Placental pericyte (primary cell): ENCODE measurements around the gene ABHD16A. TPM values are rescaled to one million over a fixed set of nuclear protein-coding genes. Genes with fewer than 3 reads are reported as not detected.

Source experiments
- total RNA-seq: library from RNA; depleted of rRNA; stranded (reverse); fragments of >200 nt; gene quantifications from 2 replicates; pipeline ENCODE4 v1.2.3, GENCODE V29; 2012

Gene ABHD16A
- total RNA-seq, result 48.6 and 51.0 TPM in 2 replicates

DNA sequence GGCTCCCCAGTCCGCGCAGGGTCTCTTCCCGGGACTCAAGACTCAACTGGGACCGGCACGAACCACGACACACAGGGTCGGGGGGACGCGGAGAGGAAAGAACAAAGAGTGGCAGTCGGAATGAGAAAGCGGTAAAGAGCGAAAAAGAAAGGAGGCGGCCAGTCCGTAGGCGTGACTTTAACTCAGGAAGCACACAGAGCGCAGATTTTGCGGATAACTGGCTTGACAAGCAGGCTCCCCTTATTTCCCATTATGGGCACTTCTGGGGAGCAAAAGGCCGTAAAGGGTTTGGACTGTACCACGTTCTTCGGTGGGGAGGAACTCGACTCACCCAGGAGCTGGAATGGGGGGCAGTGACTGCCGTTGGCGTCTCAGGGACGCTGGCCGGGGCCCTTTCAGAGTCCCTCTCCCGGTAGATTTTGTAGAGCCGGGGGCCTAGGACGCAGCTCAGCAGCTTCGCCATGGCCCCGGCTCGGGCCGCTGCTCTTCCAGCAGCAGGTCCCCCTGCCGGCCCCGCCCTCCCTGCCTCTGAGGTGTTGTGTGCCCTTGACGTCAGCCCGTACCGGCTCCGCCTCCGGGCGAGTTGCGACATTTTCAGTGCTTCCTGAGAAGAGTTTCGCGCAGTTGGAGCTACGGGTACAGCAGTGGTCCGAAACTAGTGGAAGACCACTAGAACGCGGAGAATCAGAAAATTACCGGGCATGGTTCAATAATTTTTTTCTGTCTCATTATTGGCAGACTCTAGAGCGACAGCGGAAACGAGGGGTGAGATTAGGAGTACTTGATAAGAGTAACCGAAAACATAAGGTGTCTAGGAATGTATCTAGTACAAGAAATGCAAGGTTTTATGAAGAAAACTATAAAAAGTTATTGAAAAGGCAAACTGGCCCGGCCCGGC is at the start of gene ABHD16A:
ABHD16A (minus strand) TSS at position 506 of the 898 bp plus-strand sequence; CDS start at position 463, 43 bp downstream.

DNA sequence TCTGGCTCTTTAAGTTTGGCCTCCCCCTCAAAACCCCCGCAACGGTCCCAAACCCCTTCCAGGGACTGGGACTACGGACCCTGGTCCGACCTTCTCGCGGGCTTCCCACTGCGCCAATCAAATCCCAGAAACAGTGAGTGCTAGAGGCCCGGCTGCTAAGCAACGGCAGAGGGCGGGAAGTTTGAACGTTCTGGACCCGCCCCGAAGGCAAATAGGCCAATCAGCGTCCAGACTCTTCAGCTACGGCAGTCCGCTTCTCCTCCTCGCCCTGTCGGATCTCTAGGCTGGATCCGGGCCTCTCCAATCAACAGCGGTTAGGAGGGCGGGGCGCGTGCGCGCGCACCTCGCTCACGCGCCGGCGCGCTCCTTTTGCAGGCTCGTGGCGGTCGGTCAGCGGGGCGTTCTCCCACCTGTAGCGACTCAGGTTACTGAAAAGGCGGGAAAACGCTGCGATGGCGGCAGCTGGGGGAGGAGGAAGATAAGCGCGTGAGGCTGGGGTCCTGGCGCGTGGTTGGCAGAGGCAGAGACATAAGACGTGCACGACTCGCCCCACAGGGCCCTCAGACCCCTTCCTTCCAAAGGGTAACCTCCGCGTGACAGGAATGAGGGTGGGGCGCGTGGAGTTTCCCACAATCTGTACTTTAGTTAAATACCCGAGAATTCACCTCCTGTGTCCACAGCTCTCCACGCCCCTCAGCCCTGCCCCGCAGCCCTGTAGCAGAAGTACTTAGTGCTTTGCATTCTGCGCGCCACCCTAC is 36.7 kb upstream of the ABHD16A start, which contains the start of gene MSH5:
MSH5 (plus strand) TSS at position 367 of the 758 bp plus-strand sequence. CDS start 462 bp downstream, outside the sequence.

DNA sequence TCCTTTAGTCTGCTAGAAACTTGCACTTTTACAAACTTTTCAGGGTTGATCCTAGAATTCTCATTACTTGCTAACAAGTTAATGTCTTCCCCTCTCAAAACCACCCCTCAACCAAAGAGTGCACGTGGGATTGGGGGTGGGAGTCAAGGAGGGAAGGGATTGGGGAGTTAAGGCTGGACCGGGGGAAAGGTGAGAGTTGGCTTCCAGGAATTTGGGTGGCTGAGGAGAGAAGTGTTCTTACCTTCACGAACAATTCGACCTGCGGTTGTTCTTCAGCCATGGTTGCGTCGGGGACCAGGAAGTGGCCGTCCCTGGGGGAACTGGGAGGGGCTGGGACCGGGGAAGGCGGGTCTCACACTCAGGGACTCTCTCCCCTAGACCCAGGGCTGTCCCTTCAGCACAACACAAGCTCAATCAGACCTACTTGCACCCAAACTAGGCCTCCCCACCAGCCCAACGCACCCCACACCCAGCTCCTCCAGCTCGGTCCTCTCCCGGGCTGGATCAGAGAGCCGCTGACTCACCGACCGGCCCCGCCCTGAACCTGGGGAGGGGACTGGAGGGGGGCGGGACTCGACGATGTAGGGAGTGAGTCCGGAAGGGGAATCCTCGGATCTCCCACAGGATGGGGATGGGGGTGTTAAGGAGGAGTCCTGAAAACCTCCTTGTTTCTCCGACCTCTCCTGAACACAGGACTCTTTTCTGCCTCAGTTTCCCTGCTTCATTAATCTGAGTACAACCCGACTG is 33.1 kb upstream of the ABHD16A start, which contains the start of gene CLIC1:
CLIC1 (minus strand) TSS at position 510 of the 747 bp plus-strand sequence; CDS start at position 280, 230 bp downstream.

DNA sequence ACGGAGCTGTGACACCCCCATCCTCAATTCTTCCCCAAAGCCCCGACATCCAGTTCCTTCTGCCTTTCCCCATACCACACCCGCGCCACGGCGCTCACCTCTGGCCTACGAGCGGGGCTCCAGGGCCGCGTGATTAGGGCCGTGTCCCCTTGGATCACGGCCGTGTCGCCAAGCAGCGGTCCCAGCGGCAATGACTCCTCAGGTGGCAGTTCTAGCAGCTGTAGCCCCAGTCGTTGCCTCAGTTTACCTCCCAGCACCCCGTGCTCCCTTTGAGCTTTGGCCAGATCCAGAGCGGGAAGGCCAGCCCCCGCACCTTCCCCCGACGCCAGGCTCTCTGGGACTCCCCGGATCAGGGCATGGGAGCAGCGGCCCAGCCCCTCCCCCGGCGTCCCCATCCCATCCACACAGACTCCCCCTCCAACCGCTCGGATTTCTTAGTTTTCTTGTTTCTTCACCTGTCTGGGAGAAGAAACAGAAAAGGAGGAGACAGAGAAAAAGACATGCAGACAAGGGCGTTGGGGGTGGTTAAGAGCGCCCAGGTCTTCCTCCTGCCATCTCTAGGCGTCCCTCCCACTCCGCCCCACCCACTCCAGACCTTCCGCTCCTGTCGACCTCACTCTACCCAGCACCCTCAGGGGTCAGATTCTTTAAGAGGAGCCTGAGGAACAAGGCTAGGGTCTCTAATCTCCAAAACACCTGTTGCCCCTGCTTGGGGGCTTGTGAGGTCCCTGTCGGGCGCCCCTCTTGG is 25.8 kb upstream of the ABHD16A start, which contains the start of gene DDAH2:
DDAH2 (minus strand) TSS at position 533 of the 748 bp plus-strand sequence; CDS start at position 395, 138 bp downstream.

DNA sequence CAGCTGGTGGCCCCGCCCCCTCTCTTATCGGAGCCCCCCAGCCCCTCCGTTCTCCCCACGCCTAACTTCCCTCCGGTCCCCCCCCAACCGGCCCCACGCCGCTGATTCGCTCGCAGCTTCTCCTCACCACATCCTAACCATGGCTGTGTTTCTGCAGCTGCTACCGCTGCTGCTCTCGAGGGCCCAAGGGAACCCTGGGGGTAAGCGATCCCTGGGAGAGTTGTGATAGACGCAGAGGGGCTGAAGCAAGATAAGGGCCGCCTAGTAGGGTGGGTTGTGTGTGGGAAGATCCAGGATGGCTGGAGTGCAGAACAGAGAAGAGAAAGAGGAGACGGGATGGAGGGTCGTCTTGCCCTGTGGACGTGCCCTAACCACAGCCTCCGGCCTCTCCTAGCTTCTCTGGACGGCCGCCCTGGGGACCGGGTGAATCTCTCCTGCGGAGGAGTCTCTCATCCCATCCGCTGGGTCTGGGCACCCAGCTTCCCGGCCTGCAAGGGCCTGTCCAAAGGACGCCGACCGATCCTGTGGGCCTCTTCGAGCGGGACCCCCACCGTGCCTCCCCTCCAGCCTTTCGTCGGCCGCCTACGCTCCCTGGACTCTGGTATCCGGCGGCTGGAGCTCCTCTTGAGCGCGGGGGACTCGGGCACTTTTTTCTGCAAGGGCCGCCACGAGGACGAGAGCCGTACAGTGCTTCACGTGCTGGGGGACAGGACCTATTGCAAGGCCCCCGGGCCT is 20.3 kb upstream of the ABHD16A start, which contains the start of gene MPIG6B:
MPIG6B (plus strand) TSS at position 129 of the 735 bp plus-strand sequence; CDS start at position 140, 11 bp downstream.

DNA sequence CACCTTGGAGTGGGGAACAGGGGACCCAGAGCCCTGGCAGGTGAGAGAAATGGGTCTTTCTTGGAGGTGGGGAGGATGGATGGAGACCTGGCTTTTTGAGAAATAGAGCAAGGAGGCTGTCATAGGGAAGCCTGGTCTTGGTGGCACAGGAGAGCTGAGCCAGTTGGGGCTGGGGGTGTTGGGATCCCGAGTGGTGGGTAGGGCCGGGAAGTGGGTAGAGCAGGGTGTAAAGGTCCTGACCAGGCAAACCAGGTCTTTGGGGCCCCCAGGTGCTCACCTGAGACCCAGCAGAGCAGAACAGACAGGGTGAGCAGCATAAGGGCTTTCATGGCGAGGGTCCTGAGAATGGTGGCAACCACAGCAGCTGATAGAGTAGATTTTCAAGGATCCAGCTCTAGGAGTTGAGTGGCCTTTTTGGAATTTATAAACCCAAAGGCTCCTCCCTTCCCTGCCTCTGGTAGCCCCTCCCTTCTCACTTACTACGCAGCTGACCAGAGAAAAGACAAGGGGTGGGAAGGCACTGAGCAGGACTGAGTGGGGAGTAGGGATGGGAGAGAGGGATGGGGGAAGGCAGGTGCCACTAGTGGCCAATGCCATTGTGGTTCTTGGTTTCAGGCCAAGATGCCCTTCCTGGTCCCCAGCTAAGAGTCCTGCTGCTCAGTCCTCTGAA is 18.4 kb upstream of the ABHD16A start, which contains the start of gene LY6G6C:
LY6G6C (minus strand) TSS at position 396 of the 670 bp plus-strand sequence; CDS start at position 329, 67 bp downstream.

DNA sequence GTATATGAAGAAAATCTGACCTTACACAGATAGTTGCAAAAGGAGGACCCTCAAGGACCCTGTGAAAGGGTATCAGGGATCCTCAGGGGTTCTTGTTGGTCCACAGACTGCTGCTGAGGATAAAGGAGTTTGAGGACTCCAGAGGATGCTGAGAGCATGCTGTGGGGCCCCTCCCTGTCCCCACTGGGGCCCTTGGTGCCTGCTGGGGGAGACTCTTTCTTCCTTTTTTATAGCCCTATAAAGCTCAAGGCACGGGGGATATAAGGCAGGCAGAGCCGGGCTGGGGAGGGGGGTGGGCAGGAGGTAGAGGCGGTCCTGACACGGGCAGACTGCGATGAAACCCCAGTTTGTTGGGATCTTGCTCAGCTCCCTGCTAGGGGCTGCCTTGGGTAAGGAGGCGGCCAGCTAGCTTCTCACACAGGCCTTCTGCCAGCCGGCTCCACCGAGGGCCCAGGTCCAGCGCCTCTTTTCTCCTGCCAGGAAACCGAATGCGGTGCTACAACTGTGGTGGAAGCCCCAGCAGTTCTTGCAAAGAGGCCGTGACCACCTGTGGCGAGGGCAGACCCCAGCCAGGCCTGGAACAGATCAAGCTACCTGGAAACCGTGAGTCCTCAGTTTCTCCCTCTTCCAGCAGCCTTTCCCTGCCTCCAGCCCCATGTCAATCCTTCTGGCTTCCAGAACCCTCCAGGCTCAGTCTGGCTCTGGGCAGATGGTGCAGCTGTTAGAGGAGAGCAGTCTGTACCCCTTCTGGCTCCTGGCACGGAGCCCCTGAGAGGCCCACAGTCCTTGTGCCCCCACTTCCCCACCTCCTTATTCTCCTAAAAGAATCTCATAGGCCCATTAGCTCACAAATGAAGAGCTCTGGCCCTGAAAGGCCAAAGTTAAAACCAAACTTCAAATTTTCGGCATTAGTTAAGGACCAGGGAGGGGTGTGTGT is 12.2 kb upstream of the ABHD16A start, which contains the start of gene LY6G6D:
LY6G6D (plus strand) TSS at position 327 of the 937 bp plus-strand sequence; CDS start at position 335, 8 bp downstream.

DNA sequence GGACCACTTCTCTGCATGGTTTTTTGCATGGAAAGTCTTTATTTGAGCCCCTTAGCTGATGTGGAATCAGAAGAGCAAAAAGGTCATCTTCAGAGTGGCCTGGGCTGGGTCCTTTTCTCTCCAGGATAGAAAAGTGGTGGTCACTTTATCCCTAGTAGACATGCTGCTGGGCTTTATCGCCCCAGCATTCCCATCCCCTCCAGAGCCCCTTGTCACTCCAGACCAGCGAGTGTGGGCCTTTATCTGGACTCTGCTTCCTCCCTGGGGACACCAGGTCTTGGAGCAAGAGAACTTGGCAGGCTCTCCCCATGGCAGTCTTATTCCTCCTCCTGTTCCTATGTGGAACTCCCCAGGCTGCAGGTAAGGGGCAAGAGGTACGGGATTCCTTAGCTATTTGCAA is 3.5 kb upstream of the ABHD16A start, which contains the start of gene LY6G6F:
LY6G6F (plus strand) TSS at position 268 of the 400 bp plus-strand sequence; CDS start at position 309, 41 bp downstream.

DNA sequence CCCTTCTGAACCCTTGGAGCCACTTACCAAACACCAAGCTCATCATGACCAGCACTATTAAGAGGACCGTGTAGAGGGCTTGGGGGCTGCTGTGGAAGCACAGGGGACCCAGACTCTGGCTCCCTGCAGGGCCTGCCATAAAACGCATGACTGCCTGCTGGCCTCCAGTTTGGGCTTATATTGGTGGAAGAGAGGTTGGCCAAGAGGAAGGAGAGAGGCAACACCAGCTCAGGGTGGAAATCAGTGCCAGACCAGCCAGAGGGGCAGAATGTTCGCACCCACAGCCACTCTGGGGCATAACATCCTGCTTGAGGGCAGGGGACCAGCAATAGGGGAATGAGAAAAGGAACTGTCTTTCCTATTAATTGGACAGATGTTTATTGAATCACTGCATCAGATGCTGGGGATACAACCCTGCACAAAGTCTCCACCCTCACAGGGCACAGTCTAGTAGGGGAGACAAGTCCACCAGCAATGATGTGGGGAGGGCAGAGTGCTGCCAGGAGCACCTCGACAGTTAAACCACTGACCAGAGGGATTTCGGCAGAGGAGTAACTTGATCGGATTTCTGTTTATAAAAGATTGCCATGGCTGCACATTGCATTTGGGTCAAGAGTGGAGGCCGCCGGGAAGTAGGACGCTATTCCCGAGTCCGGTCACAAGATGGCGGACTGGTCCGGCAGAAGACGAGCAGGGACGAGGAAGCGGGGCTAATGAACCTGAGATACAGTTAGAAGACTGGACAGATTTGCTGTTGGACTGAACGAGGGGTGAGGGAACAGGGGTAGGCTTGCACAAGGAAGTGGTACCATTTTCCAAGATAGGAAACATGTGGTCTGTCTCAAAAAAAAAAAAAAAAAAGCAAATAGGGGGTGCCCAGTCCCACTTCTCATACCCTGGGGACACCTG is 22.6 kb downstream of the ABHD16A start, which contains the start of gene LY6G5C:
LY6G5C (minus strand) TSS at position 842 of the 909 bp plus-strand sequence; CDS start at position 148, 694 bp downstream.

DNA sequence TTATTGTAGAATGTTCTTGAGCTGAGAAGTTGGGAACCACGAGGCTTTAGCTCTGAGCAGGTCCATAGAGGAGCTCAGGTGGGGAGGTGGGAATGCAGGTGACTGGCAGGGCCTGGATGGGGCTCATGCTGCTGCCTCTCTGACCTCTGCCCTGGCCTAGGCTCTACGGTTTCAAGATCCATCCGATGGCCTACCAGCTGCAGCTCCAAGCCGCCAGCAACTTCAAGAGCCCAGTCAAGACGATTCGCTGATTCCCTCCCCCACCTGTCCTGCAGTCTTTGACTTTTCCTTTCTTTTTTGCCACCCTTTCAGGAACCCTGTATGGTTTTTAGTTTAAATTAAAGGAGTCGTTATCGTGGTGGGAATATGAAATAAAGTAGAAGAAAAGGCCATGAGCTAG is 33.4 kb downstream of the ABHD16A start, which contains the start of gene LY6G5B:
LY6G5B (plus strand) TSS at position 301 of the 400 bp plus-strand sequence. CDS start 975 bp downstream, outside the sequence.

DNA sequence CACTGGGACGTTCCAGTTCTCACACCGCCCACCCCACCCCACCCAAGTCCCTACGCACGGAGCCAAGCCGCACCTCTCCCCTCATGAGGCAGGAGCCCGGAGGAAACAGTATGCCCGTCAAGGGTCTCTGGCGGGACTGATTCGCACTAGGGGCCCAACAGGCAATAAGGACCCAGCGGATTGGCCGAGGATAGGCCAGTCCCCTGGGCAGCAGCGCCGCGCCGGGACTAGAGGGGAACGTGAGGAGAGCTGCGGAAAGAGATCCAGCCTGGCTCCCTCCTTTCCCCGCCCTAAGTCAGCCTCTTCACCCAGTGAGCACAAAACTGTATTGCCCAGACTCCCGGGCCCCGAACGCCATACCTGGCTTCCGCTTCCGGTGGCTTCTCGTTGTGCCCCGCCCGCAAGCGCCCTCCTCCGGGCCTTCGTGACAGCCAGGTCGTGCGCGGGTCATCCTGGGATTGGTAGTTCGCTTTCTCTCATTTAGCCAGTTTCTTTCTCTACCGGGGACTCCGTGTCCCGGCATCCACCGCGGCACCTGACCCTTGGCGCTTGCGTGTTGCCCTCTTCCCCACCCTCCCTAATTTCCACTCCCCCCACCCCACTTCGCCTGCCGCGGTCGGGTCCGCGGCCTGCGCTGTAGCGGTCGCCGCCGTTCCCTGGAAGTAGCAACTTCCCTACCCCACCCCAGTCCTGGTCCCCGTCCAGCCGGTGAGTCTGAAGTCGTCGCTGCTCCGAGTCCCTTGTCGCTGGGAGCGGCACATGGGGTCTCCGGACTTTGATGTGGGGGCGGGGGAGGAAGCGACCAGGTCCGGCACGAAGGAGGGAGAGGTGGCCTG is 37.4 kb downstream of the ABHD16A start, which contains the start of gene CSNK2B:
CSNK2B (plus strand) TSS at position 580 of the 836 bp plus-strand sequence. CDS start 752 bp downstream, outside the sequence.

DNA sequence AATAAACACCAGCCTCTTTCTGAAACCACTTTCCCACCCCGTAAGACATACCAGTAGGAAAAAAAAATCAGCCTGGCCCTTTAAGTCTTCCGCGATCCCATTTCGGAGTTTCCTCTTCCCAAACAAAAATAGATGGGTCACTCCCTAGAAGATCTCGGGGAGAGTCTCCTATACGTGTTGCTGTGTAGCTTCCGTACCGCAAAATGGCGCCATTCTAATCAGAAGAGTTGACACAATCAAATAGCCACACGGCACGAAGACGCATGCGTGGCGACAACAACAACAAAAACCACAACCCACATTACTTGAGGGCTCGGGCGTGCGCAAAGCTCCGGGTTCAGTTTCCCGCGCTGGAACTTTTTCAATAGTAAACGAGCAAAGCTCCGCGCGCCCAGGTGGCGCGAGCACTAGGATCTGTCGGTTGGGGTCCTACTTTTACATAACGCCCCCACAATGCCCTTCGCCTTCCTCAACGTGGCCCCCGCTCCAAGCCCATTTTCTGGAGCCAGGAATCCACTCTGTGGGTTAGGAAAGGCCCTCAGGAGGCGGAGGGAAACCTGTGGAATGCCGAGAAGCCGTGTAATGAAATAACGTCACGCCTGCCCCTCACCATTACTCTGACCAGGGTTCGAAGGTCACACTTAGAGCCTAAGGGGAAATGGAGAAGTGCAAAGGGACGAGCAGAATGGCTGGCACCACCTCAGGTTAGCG is 38.2 kb downstream of the ABHD16A start, which contains the start of gene GPANK1:
GPANK1 (minus strand) TSS at position 208 of the 711 bp plus-strand sequence. CDS start 519 bp downstream, outside the sequence.

DNA sequence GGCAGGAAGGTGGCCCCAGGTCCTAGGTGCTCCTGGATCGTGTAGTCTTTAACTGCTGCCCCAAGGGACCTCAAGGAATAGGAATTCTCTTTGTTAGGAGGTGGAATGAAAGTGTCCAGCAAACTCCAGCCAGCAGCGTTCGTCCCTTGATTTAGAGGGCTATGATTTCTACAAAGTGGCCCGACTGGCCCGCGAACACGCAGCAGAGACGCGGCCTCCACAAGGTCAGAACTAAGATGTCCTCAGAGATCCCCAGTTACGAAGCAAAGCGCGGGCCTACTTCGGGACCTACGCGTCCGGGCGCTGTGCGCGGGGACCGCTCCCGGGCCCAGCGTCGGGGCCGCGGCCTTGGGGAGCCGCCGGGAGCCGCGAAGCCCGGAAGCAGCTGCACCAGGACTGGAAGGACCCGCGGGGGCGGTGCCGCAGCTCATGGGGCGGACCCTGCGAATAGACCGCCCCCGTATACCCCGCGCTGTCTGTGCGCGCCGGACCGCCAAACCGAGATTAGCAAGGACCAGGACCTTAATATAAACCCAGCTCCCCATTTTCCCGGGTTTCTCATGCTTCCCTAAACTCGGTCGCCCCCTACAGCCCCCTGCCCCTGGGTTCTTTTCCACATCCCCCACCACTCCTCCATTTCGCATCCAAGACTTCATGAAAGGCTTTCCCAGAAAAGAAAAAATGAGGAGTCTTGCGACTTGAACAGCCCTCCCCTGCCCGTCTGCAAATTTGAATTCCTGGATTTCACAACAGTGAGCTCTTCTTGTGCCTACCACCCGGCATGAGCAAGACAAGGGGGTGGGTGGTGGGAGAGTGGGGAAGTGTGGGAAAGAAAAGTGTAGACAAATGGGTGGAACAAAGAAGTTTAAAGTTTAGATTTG is 42.5 kb downstream of the ABHD16A start, which contains the start of gene C6orf47:
C6orf47 (minus strand) TSS at position 398 of the 881 bp plus-strand sequence. CDS start 831 bp downstream, outside the sequence.

